Tibial nerve (tissue), 4 donors: ENCODE results near the gene AMOTL1. TPM values are rescaled to one million over a fixed set of nuclear protein-coding genes. Genes with fewer than 3 reads are reported as not detected.

ENCODE experiments used
- DNase-seq, 2 donors: peaks; one replicate each; pipeline ENCODE4 v3.0.0-alpha.2; 2019; ENCODE audit warnings: low spot score in 2 of 2
- H3K27ac ChIP-seq, 4 donors: fragments of 200-600 bp; sonication (generic) in 3 of 4; one replicate each; pipeline ENCODE4 v1.5.1; 2017 to 2019; ENCODE audit warnings: mild to moderate bottlenecking in 1 of 4
- H3K27me3 ChIP-seq, 2 donors: fragments of 200-600 bp; sonication (generic) in 1 of 2; one replicate each; pipeline versions ENCODE4 v1.5.1 to v1.6.0; 2017 to 2019
- H3K36me3 ChIP-seq, 3 donors: fragments of 200-600 bp; sonication (generic); one replicate each; pipeline ENCODE4 v1.5.1; 2018 to 2019
- H3K4me1 ChIP-seq, 4 donors: fragments of 200-600 bp; sonication (generic) in 3 of 4; one replicate each; pipeline ENCODE4 v1.5.1; 2017 to 2019
- H3K4me3 ChIP-seq, 4 donors: fragments of 200-600 bp; sonication (generic) in 3 of 4; one replicate each; pipeline ENCODE4 v1.5.1; 2017 to 2019; ENCODE audit warnings: mild to moderate bottlenecking in 1 of 4, moderate library complexity in 1 of 4
- H3K9me3 ChIP-seq, 4 donors: fragments of 200-600 bp; sonication (generic) in 3 of 4; one replicate each; pipeline ENCODE4 v1.5.1; 2017 to 2019
- CTCF ChIP-seq, 5 experiments: fragments of 200-600 bp in 3 of 5; fragments of 450-650 bp in 2 of 5; sonication (generic) in 3 of 5; IDR thresholded peaks; one replicate each; pipeline ENCODE4 v1.5.1; 2016 to 2019; ENCODE audit warnings: antibody characterized with exemption in 5 of 5, mild to moderate bottlenecking in 3 of 5, moderate library complexity in 2 of 5
- EP300 ChIP-seq, 2 donors: sonication (generic); formaldehyde crosslinking; IDR thresholded peaks; one replicate each; pipeline ENCODE4 v1.6.1; 2017; ENCODE audit warnings: antibody characterized with exemption in 2 of 2, mild to moderate bottlenecking in 1 of 2
- POLR2A ChIP-seq, 2 donors: fragments of 450-650 bp; IDR thresholded peaks; one replicate each; pipeline ENCODE4 v1.6.1; 2017; ENCODE audit warnings: antibody characterized with exemption in 2 of 2, mild to moderate bottlenecking in 2 of 2, moderate library complexity in 2 of 2
- WGBS, 2 donors: methylation state at CpG; one replicate each; pipeline ENCODE4 v1.1.5; 2018; 5-methylcytosine and 5-hydroxymethylcytosine counted together
- total RNA-seq, 4 donors: library from RNA; depleted of rRNA; stranded (reverse); fragments of >200 nt; gene quantifications; one replicate each; pipeline ENCODE4 v1.1.0, GENCODE V29; 2016

The AMOTL1 gene
- total RNA-seq, 4 donors from 2014 or later: 46.5 to 58.0 (median 51.9) TPM

- TF ChIP-seq CTCF (IDR thresholded peaks at IDR 0.05): no peak
- no peak for TF ChIP-seq EP300 (IDR thresholded peaks at IDR 0.05)
- TF ChIP-seq POLR2A (IDR thresholded peaks at IDR 0.05): no peak
- no peaks in the 10 kb centered on the region for H3K27me3 ChIP-seq
- no peak for DNase-seq
- no peak overlapping the region for H3K4me3 ChIP-seq
- WGBS, 2 donors: 96 to 98% methylated on average over 7 of the region's 7 CpGs
- H3K27ac ChIP-seq: no peak overlapping the region
- peaks cover 0 to 18% (median 4%) of the 10 kb centered on the region in 4 donors for H3K4me1 ChIP-seq
- H3K36me3 ChIP-seq: peaks cover 0 to 52% (median 0%) of the 10 kb centered on the region in 3 donors
- H3K9me3 ChIP-seq: no peaks in the 10 kb centered on the region
Observed at GRCh38 chr11:94820480-94820879, 52.3 kb downstream of the AMOTL1 start.

- 98 to 100% methylated on average over 12 to 14 of the region's 14 CpGs for WGBS, 2 donors
- Histone ChIP-seq H3K9me3 (no peaks in the 10 kb centered on the region), H3K27me3 (no peaks in the 10 kb centered on the region), H3K4me1 (peaks cover 0 to 25% (median 4%) of the 10 kb centered on the region in 4 donors), H3K27ac (no peak overlapping the region), H3K36me3 (peaks cover 0 to 60% (median 0%) of the 10 kb centered on the region in 3 donors), H3K4me3 (no peak overlapping the region)
- no peak for DNase-seq
- TF ChIP-seq POLR2A (IDR thresholded peaks at IDR 0.05): no peak
- no peak for TF ChIP-seq CTCF (IDR thresholded peaks at IDR 0.05)
- TF ChIP-seq EP300 (IDR thresholded peaks at IDR 0.05): no peak
Observed at GRCh38 chr11:94821439-94821838, 53.3 kb downstream of the AMOTL1 start.

GRCh38 chr11:94822080-94822479 is 53.9 kb downstream of the AMOTL1 start:
- no peak for DNase-seq
- H3K27me3 ChIP-seq: no peaks in the 10 kb centered on the region
- H3K9me3 ChIP-seq: no peaks in the 10 kb centered on the region
- peaks cover 0 to 25% (median 4%) of the 10 kb centered on the region in 4 donors for H3K4me1 ChIP-seq
- WGBS, 2 donors: 92 to 95% methylated on average over 7 of the region's 7 CpGs
- no peak overlapping the region for H3K27ac ChIP-seq
- H3K4me3 ChIP-seq: no peak overlapping the region
- TF ChIP-seq CTCF (IDR thresholded peaks at IDR 0.05) (no peak), POLR2A (IDR thresholded peaks at IDR 0.05) (no peak), EP300 (IDR thresholded peaks at IDR 0.05) (no peak)
- peaks cover 0 to 67% (median 0%) of the 10 kb centered on the region in 3 donors for H3K36me3 ChIP-seq

- TF ChIP-seq EP300 (IDR thresholded peaks at IDR 0.05) (no peak), POLR2A (IDR thresholded peaks at IDR 0.05) (no peak), CTCF (IDR thresholded peaks at IDR 0.05) (no peak)
- Histone ChIP-seq H3K27me3 (no peaks in the 10 kb centered on the region), H3K27ac (no peak overlapping the region), H3K9me3 (no peaks in the 10 kb centered on the region), H3K36me3 (peaks cover 0 to 78% (median 0%) of the 10 kb centered on the region in 3 donors), H3K4me1 (peaks cover 0 to 25% (median 4%) of the 10 kb centered on the region in 4 donors), H3K4me3 (no peak overlapping the region)
- 54 to 59% methylated on average over 2 of the region's 2 CpGs for WGBS, 2 donors
- no peak for DNase-seq
Observed at GRCh38 chr11:94823102-94823732, 55.1 kb downstream of the AMOTL1 start.

GRCh38 chr11:94825031-94825430 is 56.9 kb downstream of the AMOTL1 start:
- Histone ChIP-seq H3K36me3 (peaks cover 0 to 94% (median 0%) of the 10 kb centered on the region in 3 donors), H3K4me1 (peaks cover 0 to 25% (median 4%) of the 10 kb centered on the region in 4 donors), H3K4me3 (no peak overlapping the region), H3K27ac (peak overlapping the region in 2 of 4 donors; percentile 3 to 34), H3K27me3 (no peaks in the 10 kb centered on the region), H3K9me3 (no peaks in the 10 kb centered on the region)
- TF ChIP-seq POLR2A (IDR thresholded peaks at IDR 0.05): no peak
- TF ChIP-seq CTCF (IDR thresholded peaks at IDR 0.05): no peak
- no peak for TF ChIP-seq EP300 (IDR thresholded peaks at IDR 0.05)
- WGBS, 2 donors: 54 to 55% methylated on average over 4 of the region's 4 CpGs
- no peak for DNase-seq
